HG03354 (cell line): ENCODE data around the gene MAP4K5.
"Not testable (repeated sequence)": the region's sequence is repeated elsewhere in the genome, so short reads cannot be mapped to it uniquely, and the experiment has no call there.

Experiments used
- ATAC-seq: cut with Tn5 transposase; IDR thresholded peaks from one replicate; pipeline ENCODE4 v1.9.1; 2021; ENCODE audit warnings: mild to moderate bottlenecking; ENCODE audit not compliant: unreplicated experiment, poor library complexity, severe bottlenecking

The MAP4K5 gene

GRCh38 chr14:50533806-50534205 lies 1.4 kb upstream of the MAP4K5 start:
- ATAC-seq: no peak

GRCh38 chr14:50533241-50533705 lies 904 bp upstream of the MAP4K5 start:
- peak; percentile 8 for ATAC-seq

DNA sequence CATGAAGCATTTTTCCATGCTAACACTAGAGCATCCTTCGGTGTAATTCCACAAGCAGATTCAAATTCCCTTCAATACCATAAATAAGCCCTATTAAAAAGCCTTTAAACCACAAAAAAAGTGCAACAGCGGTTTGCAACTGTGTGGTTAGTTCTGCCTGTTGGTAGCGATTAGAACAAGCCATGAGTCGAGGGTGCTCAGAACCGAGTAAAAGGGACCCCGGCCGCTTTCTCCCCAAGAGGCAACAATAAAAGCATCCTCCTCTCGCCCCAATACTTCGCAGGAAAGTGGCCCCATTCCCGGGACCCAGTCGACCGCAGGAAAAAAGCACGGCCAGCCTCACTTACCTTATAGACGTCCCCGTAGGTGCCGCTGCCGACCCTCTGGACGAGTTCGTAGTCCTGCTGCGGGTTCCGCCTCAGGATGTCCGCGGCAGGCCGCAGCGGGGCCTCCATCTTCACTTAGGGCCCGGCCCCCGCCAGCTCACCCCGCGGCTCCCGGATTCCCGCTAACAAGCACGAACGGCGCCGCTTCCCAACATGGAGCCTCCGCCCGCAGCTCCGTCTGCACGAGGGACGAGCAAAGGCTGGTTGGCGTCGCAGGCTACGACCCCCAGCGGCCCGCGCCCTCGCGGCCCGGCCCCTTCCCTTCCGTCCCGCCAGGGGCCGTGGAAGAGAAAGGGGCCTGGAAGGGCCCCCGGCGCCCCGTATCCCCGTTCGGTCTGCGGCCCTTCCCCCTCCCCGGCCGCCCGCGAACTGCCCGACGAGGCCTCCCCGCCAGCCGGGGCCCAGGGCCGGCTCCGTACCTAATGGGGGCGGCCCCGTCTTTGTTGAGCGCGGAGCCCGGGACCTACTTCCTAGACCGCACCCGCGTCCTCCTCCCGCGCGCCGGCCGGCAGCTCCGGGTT lies 521 bp downstream of the MAP4K5 start:
- peak; percentile 37 for ATAC-seq

DNA sequence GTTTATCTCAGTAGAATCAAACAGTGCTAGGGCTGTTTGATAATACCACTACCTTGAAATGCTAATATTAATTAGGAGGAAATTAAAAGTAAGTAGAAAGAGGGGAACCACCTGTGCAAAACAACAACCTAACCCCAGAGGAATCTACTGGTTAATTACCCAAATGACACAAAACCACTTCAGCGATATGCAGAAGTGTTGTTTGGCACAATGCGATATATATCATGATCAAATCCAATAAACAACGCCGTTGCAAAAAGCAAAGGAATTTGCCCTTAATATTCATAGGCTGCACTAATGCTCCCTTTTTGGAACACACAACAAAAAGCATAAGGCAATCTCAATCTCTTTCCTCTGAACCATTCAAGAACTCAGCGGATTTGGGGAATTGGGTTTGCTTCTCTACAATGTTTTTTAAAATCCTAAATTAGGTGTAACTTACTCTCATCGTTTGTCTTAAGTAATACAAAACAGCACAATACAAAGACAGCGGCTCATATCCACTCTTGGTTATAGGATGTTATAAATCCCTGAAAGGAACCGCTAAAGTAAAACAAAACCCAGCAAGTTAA lies 1.5 kb downstream of the MAP4K5 start:
- ATAC-seq: no peak

- ATAC-seq: no peak
Observed at GRCh38 chr14:50530358-50530757, 2.0 kb downstream of the MAP4K5 start.

DNA sequence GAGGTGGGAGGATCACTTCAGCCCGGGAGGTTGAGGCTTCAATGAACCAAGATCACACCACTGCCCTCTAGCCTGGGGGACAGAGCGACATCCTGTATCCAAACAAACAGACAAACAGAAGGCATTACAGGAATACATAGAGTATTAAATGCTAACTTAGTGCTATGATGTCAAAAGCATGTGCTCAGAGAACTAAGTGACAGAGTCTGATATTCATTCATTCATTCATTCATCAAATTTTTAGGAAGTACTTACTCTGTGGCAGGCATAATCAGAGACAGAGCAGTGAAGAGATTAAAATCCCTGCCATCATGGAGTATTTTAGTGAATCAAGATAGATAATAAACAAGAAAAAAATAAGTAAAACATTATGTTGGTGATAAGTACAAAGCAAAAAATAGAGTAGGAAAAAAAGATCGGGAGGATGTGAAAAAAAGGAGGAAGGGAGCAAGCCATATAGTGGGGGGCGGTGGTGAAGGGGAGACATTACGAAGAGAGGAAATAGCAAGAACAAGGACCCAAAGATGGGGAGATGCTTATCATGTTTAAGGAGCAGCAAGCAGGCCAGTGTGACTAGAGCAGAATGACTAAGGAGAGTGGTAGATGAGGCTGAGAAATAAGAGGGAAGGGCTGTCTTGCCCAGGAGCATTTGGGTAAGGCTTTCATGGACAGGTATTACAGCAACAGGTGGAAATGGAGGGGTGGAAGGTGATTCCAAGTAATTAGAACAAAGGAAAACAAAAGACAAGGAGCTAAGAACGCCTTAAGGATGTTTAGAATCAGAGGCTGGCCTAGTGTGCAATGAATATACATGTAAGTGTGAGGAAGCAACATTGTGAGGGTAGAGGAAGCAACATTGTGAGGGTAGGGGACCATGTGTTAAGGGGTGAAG lies 2.8 kb downstream of the MAP4K5 start:
- no peak for ATAC-seq

- no peak for ATAC-seq
Observed at GRCh38 chr14:50528000-50528399, 4.4 kb downstream of the MAP4K5 start.

GRCh38 chr14:50524731-50525515 lies 7.4 kb downstream of the MAP4K5 start:
- ATAC-seq: no peak

DNA sequence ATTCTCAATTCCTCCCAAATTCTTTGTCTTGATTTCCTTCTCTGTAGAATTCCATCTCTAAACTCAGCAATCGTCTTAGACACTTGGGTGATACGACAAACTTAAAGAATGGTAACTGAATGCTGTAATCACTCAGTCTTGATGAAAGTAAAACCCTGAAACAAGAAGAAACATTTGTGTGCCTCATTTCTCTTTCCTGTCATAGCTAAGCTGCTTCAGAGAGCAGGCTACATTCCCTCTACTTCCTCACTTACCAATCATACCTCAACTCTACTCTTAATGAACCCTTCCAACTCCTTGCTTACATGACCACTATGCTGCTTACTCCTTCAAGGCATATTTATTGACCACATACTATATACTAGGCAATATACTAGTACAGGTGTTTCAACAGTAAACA lies 8.3 kb downstream of the MAP4K5 start:
- ATAC-seq: peak; percentile 40

DNA sequence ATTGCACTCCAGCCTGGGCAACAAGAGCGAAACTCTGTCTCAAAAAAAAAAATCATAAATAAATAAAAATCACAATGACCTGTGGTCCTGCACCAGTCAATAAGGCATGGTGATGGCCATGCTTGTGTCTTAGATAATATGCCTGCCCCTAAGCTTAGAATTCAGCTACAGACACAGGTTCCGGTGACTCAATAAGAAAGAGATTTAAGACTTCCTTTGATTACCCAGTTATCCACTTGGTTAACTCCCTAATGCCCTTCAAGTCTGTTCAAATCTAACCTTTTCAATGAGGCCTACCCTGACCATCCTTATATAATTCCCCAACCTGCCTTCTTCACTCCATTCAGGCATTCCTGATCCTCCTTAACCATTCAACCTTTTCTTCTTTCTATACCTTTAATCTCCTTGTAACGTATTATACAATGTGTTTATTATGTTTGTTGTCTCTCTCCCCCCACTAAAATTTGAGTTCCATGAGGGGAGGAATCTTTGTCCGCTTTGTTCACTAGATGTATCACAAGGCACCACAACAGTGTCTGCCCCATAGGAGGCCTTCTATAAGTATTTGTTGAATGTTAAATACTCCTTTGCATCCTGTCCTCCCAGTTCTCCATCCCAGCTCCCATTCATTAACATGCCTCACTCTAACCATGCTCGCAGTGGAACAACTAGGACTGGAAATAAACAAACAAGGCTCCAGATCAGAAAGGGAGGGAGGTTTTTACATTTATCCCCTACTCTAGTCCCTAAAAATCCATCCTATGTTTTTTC lies 8.9 kb downstream of the MAP4K5 start:
- ATAC-seq: no peak

- peak; percentile 68 for ATAC-seq
Observed at GRCh38 chr14:50521912-50522341, 10.4 kb downstream of the MAP4K5 start.

- peak; percentile 70 for ATAC-seq
Observed at GRCh38 chr14:50520947-50521815, 11.2 kb downstream of the MAP4K5 start.

GRCh38 chr14:50516091-50516490 lies 16.3 kb downstream of the MAP4K5 start:
- no peak for ATAC-seq

- no peak for ATAC-seq
Observed at GRCh38 chr14:50512463-50512862, 19.9 kb downstream of the MAP4K5 start.

GRCh38 chr14:50510157-50510556 lies 22.2 kb downstream of the MAP4K5 start:
- no peak for ATAC-seq

DNA sequence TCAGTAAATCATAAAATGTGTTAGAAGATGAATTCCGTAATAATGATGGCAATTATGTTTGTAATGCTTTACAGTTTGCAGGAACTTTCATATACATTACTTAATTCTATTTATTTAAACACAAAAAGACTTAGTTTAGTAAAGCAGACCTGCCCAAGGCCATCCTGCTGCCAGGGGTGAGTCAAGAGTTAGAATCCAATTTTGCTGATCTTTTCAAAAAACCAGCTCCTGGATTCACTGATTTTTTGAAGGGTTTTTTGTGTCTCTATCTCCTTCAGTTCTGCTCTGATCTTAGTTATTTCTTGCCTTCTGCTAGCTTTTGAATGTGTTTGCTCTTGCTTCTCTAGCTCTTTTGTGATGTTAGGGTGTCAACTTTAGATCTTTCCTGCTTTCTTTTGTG lies 25.3 kb downstream of the MAP4K5 start:
- not testable (repeated sequence) for ATAC-seq

GRCh38 chr14:50501642-50502041 lies 30.7 kb downstream of the MAP4K5 start:
- no peak for ATAC-seq

DNA sequence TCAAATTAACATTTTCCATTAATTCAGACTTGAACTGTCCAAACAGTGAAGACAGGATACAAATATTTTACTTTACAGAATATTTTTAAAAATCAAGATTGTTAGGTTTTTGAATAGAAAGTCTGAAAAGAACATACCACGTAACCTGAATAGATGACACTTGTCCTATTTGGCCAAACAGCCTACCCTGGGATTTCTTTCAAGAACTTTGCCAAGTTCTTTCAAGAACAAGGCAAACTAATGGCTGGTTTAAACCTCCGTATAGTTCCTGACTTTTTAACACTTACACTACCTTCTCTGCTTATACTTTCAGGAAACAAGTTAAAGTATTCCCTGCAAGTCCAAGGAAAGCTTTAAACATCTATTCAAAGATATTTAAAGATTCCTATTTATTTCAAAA lies 35.0 kb downstream of the MAP4K5 start:
- no peak for ATAC-seq
